Measurements from ENCODE around the gene NR3C2. TPM values are rescaled to one million over a fixed set of nuclear protein-coding genes. Genes with fewer than 3 reads are reported as not detected.

Gene NR3C2
- total RNA-seq, 1 experiment from 2014 or later: 0.16 TPM

DNA sequence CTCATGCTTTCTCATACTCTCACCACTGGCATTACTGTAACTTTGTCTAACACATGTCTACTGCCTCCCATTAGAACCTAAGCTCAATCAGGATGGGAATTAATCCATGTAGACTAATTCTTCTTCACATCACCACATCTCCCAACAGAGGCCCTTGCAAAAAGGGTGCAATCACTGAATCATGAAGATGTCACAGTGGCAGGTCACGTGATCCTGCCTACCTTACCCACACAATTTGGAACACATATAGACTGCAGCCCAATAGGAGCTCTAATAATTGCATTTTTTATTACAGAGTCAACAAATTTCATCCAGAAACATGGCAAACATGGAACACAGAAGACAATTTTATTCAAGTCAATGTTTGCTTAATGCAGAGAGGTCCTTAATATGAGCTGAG is 146.6 kb downstream of the NR3C2 start:
- Mint-ChIP-seq H3K4me3 (ENCODE audit: unreplicated experiment) (no peak overlapping the region), H3K9me3 (ENCODE audit: unreplicated experiment) (no peaks in the 10 kb centered on the region), H3K4me1 (ENCODE audit: low read depth, unreplicated experiment) (no peaks in the 10 kb centered on the region), H3K27me3 (ENCODE audit: insufficient read depth, unreplicated experiment) (no peaks in the 10 kb centered on the region), H3K36me3 (ENCODE audit: insufficient read depth, unreplicated experiment) (no peaks in the 10 kb centered on the region), H3K27ac (ENCODE audit: unreplicated experiment) (no peak overlapping the region)
- H3K36me3 ChIP-seq (ENCODE audit: control insufficient read depth, insufficient read depth, low read length): no peaks in the 10 kb centered on the region
- DNase-seq: no peak
- intact Hi-C loops (cut with micrococcal nuclease; ENCODE audit: unreplicated experiment): no loop called here
- CTCF ChIA-PET: no interaction called here
- H3K27me3 ChIP-seq (replicated peaks; ENCODE audit: control insufficient read depth, insufficient read depth, low read length): no peaks in the 10 kb centered on the region
- peaks cover 3% of the 10 kb centered on the region; the same call in 1 of the 2 replicates for H3K9me3 ChIP-seq
- 0 out of 2 replicates have a peak, but pooled peaks cover 7% of the 10 kb centered on the region for H3K4me1 ChIP-seq
- TF ChIP-seq, protein P1, sequence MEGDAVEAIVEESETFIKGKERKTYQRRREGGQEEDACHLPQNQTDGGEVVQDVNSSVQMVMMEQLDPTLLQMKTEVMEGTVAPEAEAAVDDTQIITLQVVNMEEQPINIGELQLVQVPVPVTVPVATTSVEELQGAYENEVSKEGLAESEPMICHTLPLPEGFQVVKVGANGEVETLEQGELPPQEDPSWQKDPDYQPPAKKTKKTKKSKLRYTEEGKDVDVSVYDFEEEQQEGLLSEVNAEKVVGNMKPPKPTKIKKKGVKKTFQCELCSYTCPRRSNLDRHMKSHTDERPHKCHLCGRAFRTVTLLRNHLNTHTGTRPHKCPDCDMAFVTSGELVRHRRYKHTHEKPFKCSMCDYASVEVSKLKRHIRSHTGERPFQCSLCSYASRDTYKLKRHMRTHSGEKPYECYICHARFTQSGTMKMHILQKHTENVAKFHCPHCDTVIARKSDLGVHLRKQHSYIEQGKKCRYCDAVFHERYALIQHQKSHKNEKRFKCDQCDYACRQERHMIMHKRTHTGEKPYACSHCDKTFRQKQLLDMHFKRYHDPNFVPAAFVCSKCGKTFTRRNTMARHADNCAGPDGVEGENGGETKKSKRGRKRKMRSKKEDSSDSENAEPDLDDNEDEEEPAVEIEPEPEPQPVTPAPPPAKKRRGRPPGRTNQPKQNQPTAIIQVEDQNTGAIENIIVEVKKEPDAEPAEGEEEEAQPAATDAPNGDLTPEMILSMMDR (IDR thresholded peaks at IDR 0.05; ENCODE audit: insufficient read depth in 1 of 2, low read depth in 1 of 2, low read length in 1 of 2, severe bottlenecking in 1 of 2, unreplicated experiment in 1 of 2): no peak
- POLR2A ChIA-PET: no interaction called here
- BruUV-seq (replicated peaks): no TSS peak
- H3K4me3 ChIP-seq (ENCODE audit: low read depth, low read length): no peak overlapping the region

DNA sequence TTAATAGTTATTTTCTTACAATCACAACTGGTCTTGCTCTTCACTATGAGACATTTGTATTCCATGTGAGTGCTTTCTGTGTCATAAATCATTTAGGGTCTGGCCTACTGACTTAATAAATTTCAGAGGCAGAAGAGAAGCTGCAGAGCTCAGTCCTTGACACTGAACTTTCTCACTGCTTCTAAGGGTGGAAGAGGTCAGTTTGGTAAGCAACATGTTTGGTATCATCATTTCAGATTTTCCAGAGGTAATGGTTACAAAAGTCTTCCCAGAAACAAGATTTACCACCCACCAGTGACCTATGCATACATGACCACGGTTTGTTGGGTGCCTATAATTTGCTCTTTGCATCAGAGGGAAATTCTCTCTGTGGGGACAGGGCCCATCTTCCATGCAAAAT is 148.6 kb downstream of the NR3C2 start:
- CTCF ChIA-PET: no interaction called here
- no peaks in the 10 kb centered on the region for H3K36me3 Mint-ChIP-seq (ENCODE audit: insufficient read depth, unreplicated experiment)
- H3K4me3 Mint-ChIP-seq (ENCODE audit: unreplicated experiment): no peak overlapping the region
- TF ChIP-seq, protein P1 (IDR thresholded peaks at IDR 0.05; ENCODE audit: insufficient read depth in 1 of 2, low read depth in 1 of 2, low read length in 1 of 2, severe bottlenecking in 1 of 2, unreplicated experiment in 1 of 2): no peak
- Histone ChIP-seq H3K9me3 (no peaks in the 10 kb centered on the region), H3K36me3 (ENCODE audit: control insufficient read depth, insufficient read depth, low read length) (no peaks in the 10 kb centered on the region), H3K4me1 (0 out of 2 replicates have a peak, but pooled peaks cover 7% of the 10 kb centered on the region), H3K27me3 (replicated peaks; ENCODE audit: control insufficient read depth, insufficient read depth, low read length) (no peaks in the 10 kb centered on the region), H3K4me3 (ENCODE audit: low read depth, low read length) (no peak overlapping the region)
- H3K4me1 Mint-ChIP-seq (ENCODE audit: low read depth, unreplicated experiment): no peaks in the 10 kb centered on the region
- no TSS peak for BruUV-seq (replicated peaks)
- no peak overlapping the region for H3K27ac Mint-ChIP-seq (ENCODE audit: unreplicated experiment)
- POLR2A ChIA-PET: no interaction called here
- intact Hi-C loops (cut with micrococcal nuclease; ENCODE audit: unreplicated experiment): no loop called here
- no peaks in the 10 kb centered on the region for H3K9me3 Mint-ChIP-seq (ENCODE audit: unreplicated experiment)
- no peak for DNase-seq
- no peaks in the 10 kb centered on the region for H3K27me3 Mint-ChIP-seq (ENCODE audit: insufficient read depth, unreplicated experiment)

DNA sequence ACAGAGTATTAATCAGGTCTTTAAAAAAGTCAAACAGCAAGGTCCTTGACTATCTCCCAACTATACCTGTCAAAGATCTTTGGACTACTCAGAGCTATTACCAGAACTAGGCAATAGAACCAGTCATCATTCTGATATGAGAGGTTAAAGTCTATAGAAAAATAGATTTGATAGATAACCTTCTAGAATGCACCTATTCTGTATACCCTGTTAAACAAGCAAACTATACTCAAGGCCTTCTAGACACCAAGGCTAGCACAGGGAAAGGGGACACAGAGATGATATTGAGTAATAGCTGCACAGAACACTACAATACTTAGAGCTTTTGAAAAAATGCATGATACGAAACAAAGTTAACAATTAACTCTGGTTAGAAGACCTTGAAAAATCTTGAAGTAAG is 149.5 kb downstream of the NR3C2 start:
- no peak overlapping the region for H3K4me3 Mint-ChIP-seq (ENCODE audit: unreplicated experiment)
- no peaks in the 10 kb centered on the region for H3K36me3 Mint-ChIP-seq (ENCODE audit: insufficient read depth, unreplicated experiment)
- no peaks in the 10 kb centered on the region for H3K4me1 Mint-ChIP-seq (ENCODE audit: low read depth, unreplicated experiment)
- no peaks in the 10 kb centered on the region for H3K27me3 Mint-ChIP-seq (ENCODE audit: insufficient read depth, unreplicated experiment)
- no peaks in the 10 kb centered on the region for H3K9me3 Mint-ChIP-seq (ENCODE audit: unreplicated experiment)
- H3K9me3 ChIP-seq: no peaks in the 10 kb centered on the region
- POLR2A ChIA-PET: no interaction called here
- H3K4me1 ChIP-seq: 0 out of 2 replicates have a peak, but pooled peaks cover 7% of the 10 kb centered on the region
- H3K36me3 ChIP-seq (ENCODE audit: control insufficient read depth, insufficient read depth, low read length): no peaks in the 10 kb centered on the region
- CTCF ChIA-PET: interaction anchor here (0.6 kb wide), 1 partner anchor 184 kb away, joined by 6 read pairs; no protein-coding TSS in a partner anchor
- H3K27ac Mint-ChIP-seq (ENCODE audit: unreplicated experiment): no peak overlapping the region
- TF ChIP-seq, protein P1 (IDR thresholded peaks at IDR 0.05; ENCODE audit: insufficient read depth in 1 of 2, low read depth in 1 of 2, low read length in 1 of 2, severe bottlenecking in 1 of 2, unreplicated experiment in 1 of 2): no peak
- DNase-seq: no peak
- no peak overlapping the region for H3K4me3 ChIP-seq (ENCODE audit: low read depth, low read length)
- BruUV-seq (replicated peaks): no TSS peak
- no peaks in the 10 kb centered on the region for H3K27me3 ChIP-seq (replicated peaks; ENCODE audit: control insufficient read depth, insufficient read depth, low read length)
- intact Hi-C loops (cut with micrococcal nuclease; ENCODE audit: unreplicated experiment): no loop called here
